Hematopoietic multipotent progenitor cell (in vitro differentiated cells): ENCODE results near the gene ASXL2. TPM values are rescaled to one million over a fixed set of nuclear protein-coding genes. Genes with fewer than 3 reads are reported as not detected.
A peak's percentile ranks its signal among the peaks of the same experiment; 100 is the strongest.
"Not testable (repeated sequence)": the region's sequence is repeated elsewhere in the genome, so short reads cannot be mapped to it uniquely, and the experiment has no call there.

ENCODE experiments used
- DNase-seq, 3 donors: peaks; one replicate each; pipeline ENCODE4 v3.0.0-alpha.2; 2011 to 2015; ENCODE audit warnings: low read depth in 2 of 3, low spot score in 2 of 3
- total RNA-seq: library from RNA; depleted of rRNA; stranded (reverse); fragments of >200 nt; gene quantifications from one replicate; pipeline ENCODE4 v1.2.3, GENCODE V29; 2012

ASXL2 gene
- total RNA-seq, 1 donor = 8.1 TPM

GRCh38 chr2:25838152-25838756 lies 40.0 kb downstream of the ASXL2 start:
- DNase-seq = no peak

- no peak for DNase-seq
Observed at GRCh38 chr2:25835906-25836305, 42.4 kb downstream of the ASXL2 start.

- DNase-seq = no peak
Observed at GRCh38 chr2:25833566-25833965, 44.7 kb downstream of the ASXL2 start.

- no peak for DNase-seq
Observed at GRCh38 chr2:25832897-25833296, 45.4 kb downstream of the ASXL2 start.

- DNase-seq = peak in 1 of 3 donors; percentile 33
Observed at GRCh38 chr2:25831746-25832449, 46.4 kb downstream of the ASXL2 start.

GRCh38 chr2:25829828-25830227 lies 48.5 kb downstream of the ASXL2 start:
- no peak for DNase-seq

GRCh38 chr2:25829377-25829704 lies 48.9 kb downstream of the ASXL2 start:
- DNase-seq = no peak

- not testable (repeated sequence) for DNase-seq
Observed at GRCh38 chr2:25828532-25829376, 49.5 kb downstream of the ASXL2 start.

- DNase-seq = no peak
Observed at GRCh38 chr2:25825238-25825637, 53.0 kb downstream of the ASXL2 start.

GRCh38 chr2:25824718-25825117 lies 53.6 kb downstream of the ASXL2 start:
- DNase-seq = no peak

- DNase-seq = no peak
Observed at GRCh38 chr2:25824216-25824615, 54.1 kb downstream of the ASXL2 start.

- peak; percentile 26 to 80 (median 80) for DNase-seq
Observed at GRCh38 chr2:25822190-25823117, 55.8 kb downstream of the ASXL2 start.

- no peak for DNase-seq
Observed at GRCh38 chr2:25821225-25822056, 56.8 kb downstream of the ASXL2 start.

- DNase-seq = no peak
Observed at GRCh38 chr2:25819597-25820039, 58.7 kb downstream of the ASXL2 start.

- DNase-seq = no peak
Observed at GRCh38 chr2:25817630-25818029, 60.7 kb downstream of the ASXL2 start.

GRCh38 chr2:25817006-25817405 lies 61.3 kb downstream of the ASXL2 start:
- DNase-seq = no peak

- no peak for DNase-seq
Observed at GRCh38 chr2:25816249-25816648, 62.0 kb downstream of the ASXL2 start.

GRCh38 chr2:25814681-25815080 lies 63.6 kb downstream of the ASXL2 start:
- DNase-seq = no peak

- no peak for DNase-seq
Observed at GRCh38 chr2:25810428-25810827, 67.9 kb downstream of the ASXL2 start.

- DNase-seq = no peak
Observed at GRCh38 chr2:25809646-25810045, 68.6 kb downstream of the ASXL2 start.
